DND-41 (cell line): Measurements from ENCODE around the gene TFR2.
A peak's percentile ranks its signal among the peaks of the same experiment; 100 is the strongest.

Experiments used
- ATAC-seq: fragments of 200-7000 bp; cut with Tn5 transposase; 3 replicates; pipeline ENCODE4 v1.9.1; 2021; ENCODE audit warnings: low read depth; ENCODE audit not compliant: insufficient read depth
- DNase-seq: peaks from one replicate; pipeline ENCODE4 v3.0.0-alpha.2; 2020
- H2AFZ ChIP-seq: 2 replicates; pipeline ENCODE4 v1.6.0; 2012; ENCODE audit warnings: low read depth, low read length
- H3K27ac ChIP-seq: 2 replicates; pipeline ENCODE4 v1.5.1; 2012; ENCODE audit warnings: low read length, inconsistent platforms
- H3K27me3 ChIP-seq: fragments of 200-600 bp; sonication (generic); 2 replicates; pipeline ENCODE4 v1.6.0; 2012; ENCODE audit warnings: low read length, mild to moderate bottlenecking, inconsistent platforms; ENCODE audit not compliant: insufficient read depth, poor library complexity
- H3K36me3 ChIP-seq: 2 replicates; pipeline ENCODE4 v1.5.1; 2012; ENCODE audit warnings: low read length, inconsistent platforms; ENCODE audit not compliant: insufficient read depth
- H3K4me1 ChIP-seq: 2 replicates; pipeline ENCODE4 v1.5.1; 2012; ENCODE audit warnings: mild to moderate bottlenecking, low read length; ENCODE audit not compliant: insufficient read depth
- H3K4me2 ChIP-seq: 2 replicates; pipeline ENCODE4 v1.6.0; 2012; ENCODE audit warnings: mild to moderate bottlenecking, moderate library complexity, low read length, inconsistent platforms; ENCODE audit not compliant: insufficient read depth
- H3K4me3 ChIP-seq, 2 experiments: fragments of 200-600 bp in 1 of 2; shearing (Covaris generic) in 1 of 2; 2 replicates each; pipeline ENCODE4 v1.5.1; 2012 to 2016; ENCODE audit warnings: inconsistent platforms in 2 of 2, low read length in 2 of 2, mild to moderate bottlenecking in 2 of 2, low read depth in 1 of 2, moderate library complexity in 1 of 2
- H3K79me2 ChIP-seq: 2 replicates; pipeline ENCODE4 v1.6.0; 2012; ENCODE audit warnings: low read length, inconsistent platforms; ENCODE audit not compliant: insufficient read depth
- H3K9ac ChIP-seq: 2 replicates; pipeline ENCODE4 v1.6.0; 2012; ENCODE audit warnings: low read depth, mild to moderate bottlenecking, inconsistent platforms, low read length, moderate library complexity
- H3K9me3 ChIP-seq: 2 replicates; pipeline ENCODE4 v1.5.1; 2012; ENCODE audit warnings: low read length, moderate library complexity, mild to moderate bottlenecking, inconsistent platforms; ENCODE audit not compliant: insufficient read depth, severe bottlenecking
- H4K20me1 ChIP-seq: 2 replicates; pipeline ENCODE4 v1.6.0; 2012; ENCODE audit warnings: low read length; ENCODE audit not compliant: insufficient read depth
- CTCF ChIP-seq: IDR thresholded peaks from 2 replicates; pipeline ENCODE4 v1.5.1; 2012; ENCODE audit warnings: borderline replicate concordance, low read length, moderate library complexity, mild to moderate bottlenecking; ENCODE audit not compliant: poor library complexity, severe bottlenecking; ENCODE audit errors: extremely low read depth
- EZH2 ChIP-seq: IDR thresholded peaks from 3 replicates; pipeline ENCODE4 v1.6.1; 2012; ENCODE audit warnings: borderline replicate concordance, low read depth, mild to moderate bottlenecking, moderate library complexity, low read length, inconsistent platforms; ENCODE audit not compliant: severe bottlenecking

The TFR2 gene

GRCh38 chr7:100582650-100583049 lies 58.7 kb downstream of the TFR2 start:
- TF ChIP-seq CTCF (no peak), EZH2 (no peak)
- no peak overlapping the region for H2AFZ ChIP-seq
- H3K9me3 ChIP-seq = no peaks in the 10 kb centered on the region
- H3K79me2 ChIP-seq = peaks cover 53% of the 10 kb centered on the region
- H4K20me1 ChIP-seq = peaks cover 67% of the 10 kb centered on the region
- H3K27ac ChIP-seq = peak overlapping the region; percentile 94
- H3K36me3 ChIP-seq = peaks cover 59% of the 10 kb centered on the region
- peaks cover 41% of the 10 kb centered on the region for H3K4me1 ChIP-seq
- no peaks in the 10 kb centered on the region for H3K27me3 ChIP-seq
- no peak for ATAC-seq
- H3K9ac ChIP-seq = peak overlapping the region; percentile 93
- H3K4me3 ChIP-seq = peak overlapping the region in 1 of 2 experiments; percentile 90; a peak in 2 of 4 replicates
- no peak for DNase-seq
- peak overlapping the region; percentile 89 for H3K4me2 ChIP-seq

GRCh38 chr7:100582041-100582579 lies 59.2 kb downstream of the TFR2 start:
- Histone ChIP-seq H3K27ac (peak overlapping the region; percentile 94), H3K79me2 (peaks cover 53% of the 10 kb centered on the region), H2AFZ (no peak overlapping the region), H3K27me3 (no peaks in the 10 kb centered on the region), H3K36me3 (peaks cover 64% of the 10 kb centered on the region), H3K9ac (peak overlapping the region; percentile 93; the same call in 1 of the 2 replicates), H3K4me1 (peaks cover 40% of the 10 kb centered on the region), H3K4me2 (peak overlapping the region; percentile 89), H4K20me1 (peaks cover 67% of the 10 kb centered on the region), H3K9me3 (no peaks in the 10 kb centered on the region), H3K4me3 (peak overlapping the region in 1 of 2 experiments; percentile 90; a peak in 1 of 4 replicates)
- ATAC-seq (no peak), DNase-seq (no peak)
- no peak for TF ChIP-seq EZH2
- no peak for TF ChIP-seq CTCF

GRCh38 chr7:100580466-100581283 lies 60.7 kb downstream of the TFR2 start:
- Histone ChIP-seq H3K27ac (no peak overlapping the region), H3K4me1 (peaks cover 36% of the 10 kb centered on the region), H3K4me3 (no peak overlapping the region), H3K9me3 (no peaks in the 10 kb centered on the region), H3K79me2 (peaks cover 51% of the 10 kb centered on the region), H3K27me3 (no peaks in the 10 kb centered on the region), H2AFZ (no peak overlapping the region), H3K36me3 (peaks cover 79% of the 10 kb centered on the region), H3K4me2 (no peak overlapping the region), H3K9ac (no peak overlapping the region), H4K20me1 (peaks cover 70% of the 10 kb centered on the region)
- ATAC-seq (no peak), DNase-seq (no peak)
- TF ChIP-seq CTCF (peak; percentile 3), EZH2 (no peak)
